Measurements from ENCODE around the gene PSORS1C2. TPM values are rescaled to one million over a fixed set of nuclear protein-coding genes. Genes with fewer than 3 reads are reported as not detected.

Gene PSORS1C2
- total RNA-seq, 2 donors from 2014 or later: not detected

DNA sequence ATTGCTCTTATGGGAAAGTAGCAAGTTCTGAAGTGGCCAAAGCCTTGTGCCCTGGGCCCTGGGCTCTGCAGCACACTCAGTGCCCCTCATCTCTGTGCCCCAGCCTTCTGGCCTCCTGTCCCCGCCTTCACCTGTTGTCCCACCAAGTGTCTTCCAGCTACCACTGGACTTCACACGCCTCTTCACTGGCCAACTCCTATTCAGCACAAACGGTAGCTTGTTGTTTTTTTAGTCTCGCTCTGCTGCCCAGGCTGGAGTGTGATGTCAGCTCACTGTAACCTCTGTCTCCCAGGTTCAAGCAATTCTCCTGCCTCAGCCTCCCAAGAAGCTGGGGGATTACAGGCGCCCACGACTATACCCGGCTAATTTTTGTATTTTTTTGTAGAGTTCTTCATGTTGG, 13.9 kb upstream of the PSORS1C2 start:
- DNase-seq (ENCODE audit: low spot score): no peak
- no peaks in the 10 kb centered on the region for H3K4me1 ChIP-seq (replicated peaks)
- H3K27me3 ChIP-seq (replicated peaks; ENCODE audit: insufficient read depth): no peaks in the 10 kb centered on the region
- H3K4me3 ChIP-seq: no peak overlapping the region
- WGBS: 87% methylated on average over 7 of the region's 7 CpGs
- no peak overlapping the region for H3K27ac ChIP-seq
- no peaks in the 10 kb centered on the region for H3K36me3 ChIP-seq
- intact Hi-C loops (cut with DNase I): no loop called here
- TF ChIP-seq, protein P1, sequence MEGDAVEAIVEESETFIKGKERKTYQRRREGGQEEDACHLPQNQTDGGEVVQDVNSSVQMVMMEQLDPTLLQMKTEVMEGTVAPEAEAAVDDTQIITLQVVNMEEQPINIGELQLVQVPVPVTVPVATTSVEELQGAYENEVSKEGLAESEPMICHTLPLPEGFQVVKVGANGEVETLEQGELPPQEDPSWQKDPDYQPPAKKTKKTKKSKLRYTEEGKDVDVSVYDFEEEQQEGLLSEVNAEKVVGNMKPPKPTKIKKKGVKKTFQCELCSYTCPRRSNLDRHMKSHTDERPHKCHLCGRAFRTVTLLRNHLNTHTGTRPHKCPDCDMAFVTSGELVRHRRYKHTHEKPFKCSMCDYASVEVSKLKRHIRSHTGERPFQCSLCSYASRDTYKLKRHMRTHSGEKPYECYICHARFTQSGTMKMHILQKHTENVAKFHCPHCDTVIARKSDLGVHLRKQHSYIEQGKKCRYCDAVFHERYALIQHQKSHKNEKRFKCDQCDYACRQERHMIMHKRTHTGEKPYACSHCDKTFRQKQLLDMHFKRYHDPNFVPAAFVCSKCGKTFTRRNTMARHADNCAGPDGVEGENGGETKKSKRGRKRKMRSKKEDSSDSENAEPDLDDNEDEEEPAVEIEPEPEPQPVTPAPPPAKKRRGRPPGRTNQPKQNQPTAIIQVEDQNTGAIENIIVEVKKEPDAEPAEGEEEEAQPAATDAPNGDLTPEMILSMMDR (IDR thresholded peaks at IDR 0.05): no peak
- TF ChIP-seq POLR2A (IDR thresholded peaks at IDR 0.05) (no peak), POLR2AphosphoS5 (IDR thresholded peaks at IDR 0.05) (no peak)
- no peaks in the 10 kb centered on the region for H3K9me3 ChIP-seq

- Histone ChIP-seq H3K9me3 (no peaks in the 10 kb centered on the region), H3K27ac (no peak overlapping the region), H3K4me1 (replicated peaks) (no peaks in the 10 kb centered on the region), H3K27me3 (replicated peaks; ENCODE audit: insufficient read depth) (no peaks in the 10 kb centered on the region), H3K4me3 (no peak overlapping the region), H3K36me3 (no peaks in the 10 kb centered on the region)
- intact Hi-C loops (cut with DNase I): no loop called here
- no peak for DNase-seq (ENCODE audit: low spot score)
- 83% methylated on average over 6 of the region's 6 CpGs for WGBS
- TF ChIP-seq POLR2A (IDR thresholded peaks at IDR 0.05) (no peak), POLR2AphosphoS5 (IDR thresholded peaks at IDR 0.05) (peak; percentile 34)
- TF ChIP-seq, protein P1 (IDR thresholded peaks at IDR 0.05): no peak
These were observed 11.1 kb upstream of the PSORS1C2 start for GRCh38 chr6:31149827-31150447.

- H3K27ac ChIP-seq: no peak overlapping the region
- no peaks in the 10 kb centered on the region for H3K9me3 ChIP-seq
- intact Hi-C loops (cut with DNase I): no loop called here
- DNase-seq (ENCODE audit: low spot score): no peak
- no peaks in the 10 kb centered on the region for H3K4me1 ChIP-seq (replicated peaks)
- no peaks in the 10 kb centered on the region for H3K27me3 ChIP-seq (replicated peaks; ENCODE audit: insufficient read depth)
- TF ChIP-seq POLR2AphosphoS5 (IDR thresholded peaks at IDR 0.05): no peak
- TF ChIP-seq POLR2A (IDR thresholded peaks at IDR 0.05): no peak
- TF ChIP-seq, protein P1 (IDR thresholded peaks at IDR 0.05): no peak
- no peak overlapping the region for H3K4me3 ChIP-seq
- 97% methylated on average over 10 of the region's 10 CpGs for WGBS
- no peaks in the 10 kb centered on the region for H3K36me3 ChIP-seq
These were observed 6.5 kb upstream of the PSORS1C2 start for GRCh38 chr6:31145386-31145785.

- Histone ChIP-seq H3K4me1 (replicated peaks) (no peaks in the 10 kb centered on the region), H3K4me3 (no peak overlapping the region), H3K9me3 (no peaks in the 10 kb centered on the region), H3K27ac (no peak overlapping the region), H3K36me3 (no peaks in the 10 kb centered on the region), H3K27me3 (replicated peaks; ENCODE audit: insufficient read depth) (no peaks in the 10 kb centered on the region)
- TF ChIP-seq POLR2A (IDR thresholded peaks at IDR 0.05) (no peak), POLR2AphosphoS5 (IDR thresholded peaks at IDR 0.05) (no peak)
- TF ChIP-seq, protein P1 (IDR thresholded peaks at IDR 0.05): no peak
- intact Hi-C loops (cut with DNase I): no loop called here
- 87% methylated on average over 11 of the region's 11 CpGs for WGBS
- DNase-seq (ENCODE audit: low spot score): no peak
These were observed 6.1 kb upstream of the PSORS1C2 start for GRCh38 chr6:31144970-31145340.

GRCh38 chr6:31144296-31144969, 5.6 kb upstream of the PSORS1C2 start:
- Histone ChIP-seq H3K27ac (no peak overlapping the region), H3K9me3 (no peaks in the 10 kb centered on the region), H3K36me3 (no peaks in the 10 kb centered on the region), H3K4me3 (no peak overlapping the region), H3K4me1 (replicated peaks) (no peaks in the 10 kb centered on the region), H3K27me3 (replicated peaks; ENCODE audit: insufficient read depth) (no peaks in the 10 kb centered on the region)
- TF ChIP-seq POLR2A (IDR thresholded peaks at IDR 0.05) (no peak), POLR2AphosphoS5 (IDR thresholded peaks at IDR 0.05) (no peak)
- TF ChIP-seq, protein P1 (IDR thresholded peaks at IDR 0.05): no peak
- DNase-seq (ENCODE audit: low spot score): no peak
- 86% methylated on average over 18 of the region's 18 CpGs for WGBS
- intact Hi-C loops (cut with DNase I): no loop called here

All from prostate gland (tissue), 2 donors.